Measurements from ENCODE around the gene FAM78A.
"Not testable (repeated sequence)": the region's sequence is repeated elsewhere in the genome, so short reads cannot be mapped to it uniquely, and the experiment has no call there.

FAM78A gene

GRCh38 chr9:131263033-131263343, 13.3 kb downstream of the FAM78A start:
- DNase-seq (ENCODE audit: low spot score), result not testable (repeated sequence)

- no peak for DNase-seq (ENCODE audit: low spot score)
Measured at GRCh38 chr9:131262327-131263032, 13.8 kb downstream of the FAM78A start.

DNA sequence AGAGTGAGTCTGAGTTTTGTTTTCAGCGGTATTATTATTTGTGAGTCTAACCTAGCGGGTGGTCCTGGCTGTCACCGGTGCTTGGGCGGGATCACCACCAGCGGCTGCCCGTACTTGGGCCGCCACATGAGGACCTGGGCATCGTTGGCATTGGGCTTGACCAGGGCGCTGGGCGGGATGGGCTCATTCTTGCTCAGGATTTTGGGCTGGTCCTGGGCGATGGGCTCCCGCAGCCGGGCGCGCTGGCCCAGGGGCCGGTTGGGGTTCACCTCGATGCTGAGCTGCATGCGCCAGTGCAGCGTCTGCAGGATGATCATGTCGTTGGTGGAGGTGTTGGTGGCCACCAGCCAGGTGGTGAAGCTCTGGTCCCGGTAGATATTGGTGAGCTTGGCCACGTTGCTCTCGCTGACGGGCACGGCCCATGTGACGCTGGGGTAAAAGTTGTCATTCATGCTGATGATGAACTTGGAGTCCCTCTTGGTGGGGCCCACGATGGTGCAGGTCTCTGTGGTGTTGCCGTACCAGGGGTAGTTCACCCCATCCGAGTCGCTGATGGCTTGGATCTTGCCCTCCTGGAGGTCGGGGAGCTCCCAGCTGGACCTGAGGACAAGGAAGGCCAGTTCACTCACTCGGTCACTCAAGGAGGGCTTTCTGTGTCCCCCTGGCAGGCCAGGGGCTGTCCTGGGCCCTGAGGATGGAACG, 15.4 kb downstream of the FAM78A start:
- no peak for DNase-seq (ENCODE audit: low spot score)

DNA sequence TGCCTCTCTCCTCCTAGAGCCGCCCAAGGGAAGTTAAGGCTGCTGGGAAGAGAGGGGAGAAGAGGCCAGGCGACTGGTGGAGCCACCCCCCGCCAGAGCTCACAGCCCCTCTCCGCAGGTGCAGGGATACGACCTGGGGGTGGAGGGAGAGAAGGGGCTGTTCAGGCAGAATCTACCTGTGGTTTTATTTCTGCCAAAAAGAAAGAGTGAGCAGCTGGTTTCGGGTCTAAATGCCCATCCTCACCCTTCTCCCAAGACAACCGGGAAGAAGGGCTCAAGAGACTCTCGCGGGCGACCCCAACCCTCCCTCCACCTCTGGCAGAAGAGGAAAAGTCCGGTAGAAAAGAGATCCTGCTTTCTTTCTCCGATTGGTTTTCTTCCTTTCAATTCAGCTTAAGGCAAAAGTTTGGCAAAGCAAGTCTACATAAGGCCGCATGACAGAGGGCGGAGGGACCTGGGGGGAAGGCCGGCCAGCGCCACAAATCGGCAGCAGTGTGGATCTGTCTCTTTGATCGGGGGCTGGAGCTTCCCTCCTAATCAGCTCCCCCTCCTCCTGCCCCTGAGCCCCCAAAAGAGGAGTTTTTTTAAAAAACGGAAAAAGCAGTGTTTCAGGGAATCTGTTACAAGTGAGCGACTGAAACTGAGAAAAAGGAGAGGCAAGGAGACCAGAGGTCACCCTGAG, 16.3 kb downstream of the FAM78A start:
- no peak for DNase-seq (ENCODE audit: low spot score)

GRCh38 chr9:131259432-131259898, 16.8 kb downstream of the FAM78A start:
- DNase-seq (ENCODE audit: low spot score), result no peak

DNA sequence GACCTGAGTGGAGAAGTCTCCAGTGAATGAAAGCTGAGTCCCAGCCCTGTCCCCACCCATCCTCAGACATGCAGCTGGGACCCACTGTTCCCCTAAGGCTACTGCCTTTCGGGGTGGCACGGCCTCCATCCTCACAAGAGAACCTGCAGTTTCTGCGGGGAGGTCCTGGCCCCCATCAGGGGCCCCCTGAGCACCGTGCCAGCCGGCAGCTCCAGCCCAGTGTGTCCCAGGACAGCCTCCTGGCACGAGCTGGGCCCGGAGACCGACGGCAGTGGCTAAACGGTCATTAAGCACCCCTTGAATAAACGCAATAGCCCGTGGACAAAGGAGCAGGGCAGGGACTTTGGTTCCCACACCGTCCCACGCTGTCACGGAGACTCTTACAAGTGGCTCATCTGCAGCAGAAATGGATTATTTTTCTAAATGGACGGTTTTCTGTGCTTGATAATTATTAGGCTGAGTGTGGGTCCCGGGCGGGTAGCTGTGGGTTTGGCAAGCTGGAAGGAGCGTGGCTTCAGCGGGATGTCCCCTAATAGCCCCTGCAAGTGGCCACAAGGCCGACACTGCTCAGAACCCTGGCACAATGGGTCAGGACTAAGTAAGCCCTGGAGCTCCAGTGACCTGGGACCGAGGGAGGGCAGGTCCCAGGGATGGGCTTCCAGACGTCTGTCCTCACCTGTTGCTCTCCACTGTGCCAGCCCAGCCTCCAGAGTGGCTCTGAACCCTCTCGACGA, 17.4 kb downstream of the FAM78A start:
- DNase-seq (ENCODE audit: low spot score), result no peak

DNA sequence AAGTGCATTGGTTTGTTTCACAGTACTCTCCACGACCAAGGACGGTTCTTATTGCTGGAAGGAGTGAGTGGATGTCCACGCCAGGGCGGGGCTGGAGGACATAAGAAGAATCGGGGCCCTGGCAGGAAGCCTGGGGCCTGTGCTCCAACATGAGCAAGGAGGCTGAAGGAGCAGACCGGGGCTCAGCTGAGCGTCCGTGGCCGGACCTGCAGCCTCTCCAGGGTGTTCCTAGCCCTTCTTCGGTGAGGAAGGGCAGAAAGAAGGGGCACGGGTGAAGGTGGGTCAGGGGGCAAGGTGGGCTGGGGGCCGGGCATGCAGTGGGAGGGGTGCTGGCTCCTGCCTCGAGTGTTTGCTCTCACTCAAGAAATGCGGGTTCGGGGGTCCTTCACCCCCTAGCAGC, 18.1 kb downstream of the FAM78A start:
- DNase-seq (ENCODE audit: low spot score), result no peak

GRCh38 chr9:131257266-131258025, 18.9 kb downstream of the FAM78A start:
- no peak for DNase-seq (ENCODE audit: low spot score)

DNA sequence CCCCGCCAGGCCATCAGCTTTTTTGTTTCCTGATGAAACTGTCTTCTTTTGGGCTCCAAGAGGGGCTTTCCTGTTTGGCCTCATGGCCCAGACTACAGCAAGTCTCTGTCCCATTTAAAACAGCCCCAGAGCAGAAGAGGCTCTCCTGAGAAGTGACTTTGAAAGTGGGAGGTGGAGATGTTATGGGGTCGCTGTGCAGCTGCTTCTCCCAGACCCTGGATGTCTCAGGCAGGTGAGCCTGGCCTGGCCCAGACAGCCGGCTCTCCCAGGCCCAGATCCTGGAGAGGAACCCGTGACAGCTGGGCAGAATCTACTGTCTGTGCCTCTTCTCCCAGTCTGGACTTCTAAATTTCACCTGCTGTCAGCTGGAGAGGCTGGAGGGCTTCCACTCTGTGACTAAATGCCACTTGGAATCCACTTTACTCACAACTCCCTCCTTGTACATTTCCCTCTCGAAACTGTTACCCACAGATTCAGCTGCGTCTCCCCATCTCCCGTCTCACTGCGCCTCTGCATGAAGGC, 20.6 kb downstream of the FAM78A start:
- DNase-seq (ENCODE audit: low spot score), result no peak

GRCh38 chr9:131254626-131255025, 21.7 kb downstream of the FAM78A start:
- DNase-seq (ENCODE audit: low spot score), result no peak

GRCh38 chr9:131253891-131254491, 22.3 kb downstream of the FAM78A start:
- DNase-seq (ENCODE audit: low spot score), result no peak

DNA sequence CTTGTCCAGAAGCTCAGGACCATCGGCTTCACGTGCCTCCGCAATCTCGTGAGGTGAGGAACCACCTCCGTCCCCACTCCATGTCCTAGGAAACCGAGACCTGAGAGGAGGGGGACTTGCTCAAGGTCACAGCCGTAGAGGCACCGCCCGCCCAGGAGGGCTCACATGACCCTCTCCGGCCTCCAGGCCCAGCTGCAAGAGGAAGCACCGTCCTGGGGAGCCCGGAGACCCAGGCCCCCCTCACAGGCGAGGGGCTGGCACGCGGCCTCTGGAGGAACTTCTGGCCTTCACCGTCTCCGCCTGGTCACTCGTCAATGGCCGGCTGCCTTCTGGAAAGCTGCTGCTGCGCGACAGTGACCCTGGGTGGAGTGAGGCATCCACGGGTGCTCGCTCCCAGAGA, 24.2 kb downstream of the FAM78A start:
- no peak for DNase-seq (ENCODE audit: low spot score)

- no peak for DNase-seq (ENCODE audit: low spot score)
Measured at GRCh38 chr9:131246618-131247017, 29.7 kb downstream of the FAM78A start.

DNA sequence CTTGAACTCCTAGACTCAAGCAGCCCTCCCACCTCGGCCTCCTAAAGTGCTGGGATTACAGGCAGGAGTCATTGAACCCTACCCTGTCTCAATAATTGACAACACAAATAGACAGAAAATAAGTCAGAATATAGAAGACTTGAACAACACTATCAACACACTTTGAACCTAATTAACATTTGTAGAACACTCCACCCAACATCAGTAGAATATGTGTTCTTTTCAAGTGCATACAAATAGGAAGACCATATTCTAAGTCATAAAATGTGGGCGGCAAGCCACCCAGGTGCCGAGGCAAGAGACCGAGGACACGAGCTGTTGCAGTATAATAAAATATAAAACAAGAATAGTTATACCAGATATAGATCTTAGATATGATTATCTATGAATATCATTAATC, 32.0 kb downstream of the FAM78A start:
- not testable (repeated sequence) for DNase-seq (ENCODE audit: low spot score)

DNA sequence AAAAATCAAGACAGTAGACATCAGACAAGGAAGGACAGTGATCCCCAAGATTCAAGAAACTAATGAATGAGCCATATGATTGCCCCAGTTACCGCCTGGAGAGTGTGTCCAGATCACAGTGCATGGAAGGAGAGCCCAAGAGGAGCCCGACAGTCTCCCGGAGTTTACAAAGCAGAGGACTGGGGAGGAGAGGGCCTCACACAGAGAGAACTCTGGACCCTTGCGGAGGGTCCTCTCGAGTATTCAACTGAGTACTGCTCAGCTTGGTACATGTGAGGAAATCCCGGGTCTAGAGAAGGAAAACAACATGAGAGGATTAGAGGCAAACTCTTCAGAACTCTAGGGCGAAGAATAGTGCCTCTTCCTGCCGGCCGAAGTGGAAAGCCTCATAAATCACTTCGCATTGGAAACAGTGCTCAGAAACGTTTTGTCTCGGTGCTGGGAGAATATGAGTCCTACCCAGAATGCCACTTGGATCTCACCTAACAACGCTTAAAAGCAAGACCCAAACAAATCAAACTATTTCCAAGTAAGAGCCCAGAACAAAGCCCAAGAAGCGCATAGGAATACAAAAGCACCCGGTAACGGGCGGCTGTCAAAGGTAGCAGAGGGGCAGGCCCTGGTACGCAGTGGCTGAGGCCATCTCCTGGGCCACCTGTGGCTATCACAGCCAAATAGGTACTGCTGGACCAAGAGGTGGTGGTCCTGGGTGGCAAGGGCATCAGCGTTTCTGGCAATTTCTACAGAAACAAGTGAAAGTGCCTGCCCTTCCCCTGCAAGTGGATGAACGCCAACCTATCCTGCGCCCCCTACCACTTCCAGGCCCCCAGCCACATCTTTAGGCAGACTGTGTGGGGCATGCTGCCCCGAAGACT, 36.0 kb downstream of the FAM78A start:
- no peak for DNase-seq (ENCODE audit: low spot score)

GRCh38 chr9:131239161-131239975, 36.9 kb downstream of the FAM78A start:
- DNase-seq (ENCODE audit: low spot score), result no peak

- DNase-seq (ENCODE audit: low spot score), result no peak
Measured at GRCh38 chr9:131238402-131239021, 37.8 kb downstream of the FAM78A start.

- no peak for DNase-seq (ENCODE audit: low spot score)
Measured at GRCh38 chr9:131237931-131238401, 38.3 kb downstream of the FAM78A start.

DNA sequence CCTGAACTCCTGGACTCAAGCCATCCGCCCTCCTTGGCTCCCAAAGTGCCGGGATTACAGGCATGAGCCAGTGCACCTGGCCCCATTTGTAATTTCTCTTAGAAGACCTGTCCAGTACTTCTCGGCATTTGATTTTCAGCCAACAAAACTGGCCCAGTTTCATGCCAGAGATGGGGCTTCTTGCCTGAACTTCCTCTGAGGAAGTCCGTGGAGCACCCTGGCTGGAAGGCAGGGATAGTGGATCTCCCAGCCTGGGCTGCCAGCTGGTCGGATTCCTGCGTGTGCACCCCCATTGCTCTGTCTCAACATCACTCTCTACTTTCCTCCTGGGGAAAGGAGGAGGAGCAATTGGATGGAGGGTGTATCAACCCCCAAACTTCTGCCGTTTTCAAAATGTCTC, 39.0 kb downstream of the FAM78A start:
- no peak for DNase-seq (ENCODE audit: low spot score)

Data from HuH-7.5 (cell line).